ENCODE data around the gene OCRL. TPM values are rescaled to one million over a fixed set of nuclear protein-coding genes. Genes with fewer than 3 reads are reported as not detected.

The OCRL gene
- total RNA-seq, 1 experiment from 2014 or later = 19.4 TPM

DNA sequence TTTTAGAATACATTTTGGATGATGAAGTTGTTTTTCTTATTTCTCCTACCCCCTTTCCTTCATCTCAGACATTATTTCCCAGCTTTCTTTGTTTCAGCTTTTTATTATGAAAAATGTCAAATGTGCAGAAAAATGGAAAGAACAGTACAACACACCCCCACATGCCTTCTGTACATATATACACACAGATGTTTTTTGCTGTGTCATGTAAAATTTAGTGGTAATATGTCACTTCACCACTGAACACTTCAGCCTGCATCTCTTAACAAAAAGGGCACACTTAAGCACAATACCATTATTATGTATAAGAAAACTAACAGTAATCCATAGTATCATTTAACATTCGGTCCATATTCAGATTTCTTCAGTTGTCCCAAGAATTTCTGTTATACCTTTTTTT, 37.8 kb downstream of the OCRL start:
- H3K27ac ChIP-seq (ENCODE audit: low read length) = no peak overlapping the region
- BruUV-seq (replicated peaks) = no TSS peak
- H3K27me3 ChIP-seq (ENCODE audit: low read length) = no peaks in the 10 kb centered on the region
- intact Hi-C loops (cut with micrococcal nuclease) = no loop called here
- no peaks in the 10 kb centered on the region for H3K9me2 ChIP-seq (replicated peaks; ENCODE audit: low read length)
- CTCF ChIA-PET = no interaction called here
- TF ChIP-seq EZH2 (IDR thresholded peaks at IDR 0.05; ENCODE audit: low read length, unreplicated experiment) (no peak), EZH2phosphoT487 (IDR thresholded peaks at IDR 0.05; ENCODE audit: borderline replicate concordance, low read length) (no peak)
- TF ChIP-seq, protein P1, sequence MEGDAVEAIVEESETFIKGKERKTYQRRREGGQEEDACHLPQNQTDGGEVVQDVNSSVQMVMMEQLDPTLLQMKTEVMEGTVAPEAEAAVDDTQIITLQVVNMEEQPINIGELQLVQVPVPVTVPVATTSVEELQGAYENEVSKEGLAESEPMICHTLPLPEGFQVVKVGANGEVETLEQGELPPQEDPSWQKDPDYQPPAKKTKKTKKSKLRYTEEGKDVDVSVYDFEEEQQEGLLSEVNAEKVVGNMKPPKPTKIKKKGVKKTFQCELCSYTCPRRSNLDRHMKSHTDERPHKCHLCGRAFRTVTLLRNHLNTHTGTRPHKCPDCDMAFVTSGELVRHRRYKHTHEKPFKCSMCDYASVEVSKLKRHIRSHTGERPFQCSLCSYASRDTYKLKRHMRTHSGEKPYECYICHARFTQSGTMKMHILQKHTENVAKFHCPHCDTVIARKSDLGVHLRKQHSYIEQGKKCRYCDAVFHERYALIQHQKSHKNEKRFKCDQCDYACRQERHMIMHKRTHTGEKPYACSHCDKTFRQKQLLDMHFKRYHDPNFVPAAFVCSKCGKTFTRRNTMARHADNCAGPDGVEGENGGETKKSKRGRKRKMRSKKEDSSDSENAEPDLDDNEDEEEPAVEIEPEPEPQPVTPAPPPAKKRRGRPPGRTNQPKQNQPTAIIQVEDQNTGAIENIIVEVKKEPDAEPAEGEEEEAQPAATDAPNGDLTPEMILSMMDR (conservative IDR thresholded peaks at IDR 0.05; ENCODE audit: low read depth, low read length) = no peak
- H2AFZ ChIP-seq (ENCODE audit: low read length) = no peak overlapping the region
- no peaks in the 10 kb centered on the region for H3K4me1 ChIP-seq (ENCODE audit: insufficient read depth, low read length)
- H3F3A ChIP-seq (ENCODE audit: low read length, unreplicated experiment) = no peaks in the 10 kb centered on the region
- no peaks in the 10 kb centered on the region for H3K79me2 ChIP-seq (ENCODE audit: low read length)
- no peaks in the 10 kb centered on the region for H3K9me3 ChIP-seq (ENCODE audit: low read length)
- H3K36me3 ChIP-seq (ENCODE audit: low read depth, low read length) = peaks cover 28% of the 10 kb centered on the region
- H4K20me1 ChIP-seq (ENCODE audit: low read length) = no peaks in the 10 kb centered on the region
- no peak overlapping the region for H3K4me3 ChIP-seq (ENCODE audit: low read length)
- H3K9ac ChIP-seq (ENCODE audit: low read length) = no peak overlapping the region
- DNase-seq = no peak
- ATAC-seq = no peak
- no peak overlapping the region for H3K4me2 ChIP-seq (ENCODE audit: low read length)
- POLR2A ChIA-PET (ENCODE audit: unreplicated experiment) = no interaction called here

DNA sequence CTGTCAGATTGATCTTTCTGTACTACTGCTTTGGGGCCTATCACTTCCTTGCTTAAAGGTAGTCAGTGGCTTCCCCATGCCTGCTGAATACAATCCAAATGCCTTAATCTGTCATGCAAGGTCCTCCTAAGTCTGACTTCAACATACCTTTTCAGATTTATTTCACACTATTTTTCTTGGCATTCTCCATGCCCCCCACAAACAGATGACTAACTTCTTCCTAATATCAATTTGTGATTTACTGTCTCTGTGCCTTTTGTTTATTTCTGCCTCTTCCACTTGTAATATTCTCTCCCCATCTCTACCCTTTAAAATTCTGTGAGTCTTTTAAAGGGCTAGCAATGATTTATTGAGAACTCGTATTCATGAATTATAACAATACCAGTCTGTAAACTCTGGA, 41.8 kb downstream of the OCRL start:
- no peak for ATAC-seq
- no peaks in the 10 kb centered on the region for H3K9me2 ChIP-seq (replicated peaks; ENCODE audit: low read length)
- H4K20me1 ChIP-seq (ENCODE audit: low read length) = no peaks in the 10 kb centered on the region
- H3K4me1 ChIP-seq (ENCODE audit: insufficient read depth, low read length) = no peaks in the 10 kb centered on the region
- TF ChIP-seq, protein P1 (conservative IDR thresholded peaks at IDR 0.05; ENCODE audit: low read depth, low read length) = no peak
- no peak for TF ChIP-seq EZH2 (IDR thresholded peaks at IDR 0.05; ENCODE audit: low read length, unreplicated experiment)
- TF ChIP-seq EZH2phosphoT487 (IDR thresholded peaks at IDR 0.05; ENCODE audit: borderline replicate concordance, low read length) = no peak
- H3K4me2 ChIP-seq (ENCODE audit: low read length) = no peak overlapping the region
- H3F3A ChIP-seq (ENCODE audit: low read length, unreplicated experiment) = no peaks in the 10 kb centered on the region
- ChIA-PET CTCF (no interaction called here), POLR2A (ENCODE audit: unreplicated experiment) (no interaction called here)
- no peaks in the 10 kb centered on the region for H3K9me3 ChIP-seq (ENCODE audit: low read length)
- H2AFZ ChIP-seq (ENCODE audit: low read length) = no peak overlapping the region
- no peak overlapping the region for H3K27ac ChIP-seq (ENCODE audit: low read length)
- peaks cover 9% of the 10 kb centered on the region; the same call in 1 of the 2 replicates for H3K36me3 ChIP-seq (ENCODE audit: low read depth, low read length)
- no peaks in the 10 kb centered on the region for H3K27me3 ChIP-seq (ENCODE audit: low read length)
- no TSS peak for BruUV-seq (replicated peaks)
- H3K4me3 ChIP-seq (ENCODE audit: low read length) = no peak overlapping the region
- intact Hi-C loops (cut with micrococcal nuclease) = no loop called here
- no peaks in the 10 kb centered on the region for H3K79me2 ChIP-seq (ENCODE audit: low read length)
- H3K9ac ChIP-seq (ENCODE audit: low read length) = no peak overlapping the region
- no peak for DNase-seq

DNA sequence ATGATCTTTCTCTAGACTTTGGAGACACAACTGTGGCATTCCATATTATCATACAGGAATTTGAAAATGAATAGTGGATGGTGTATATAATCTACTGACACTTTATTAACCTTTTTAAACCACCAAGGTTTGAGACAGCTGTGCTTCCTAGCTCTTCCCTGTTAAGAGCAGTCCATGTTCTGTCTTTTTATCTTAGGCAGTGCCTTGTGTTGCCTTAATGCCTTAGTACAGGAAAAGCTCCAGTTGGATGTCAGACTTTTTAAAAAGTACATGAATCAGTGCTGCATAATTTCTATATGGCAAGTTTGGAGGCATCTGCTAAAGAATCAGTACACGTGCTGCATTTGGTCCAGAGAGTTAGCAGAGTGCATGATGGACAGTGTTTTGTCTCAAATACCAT, 45.1 kb downstream of the OCRL start:
- no TSS peak for BruUV-seq (replicated peaks)
- Histone ChIP-seq H3K9ac (ENCODE audit: low read length) (no peak overlapping the region), H3K4me2 (ENCODE audit: low read length) (no peak overlapping the region), H4K20me1 (ENCODE audit: low read length) (no peaks in the 10 kb centered on the region), H3K9me2 (replicated peaks; ENCODE audit: low read length) (no peaks in the 10 kb centered on the region), H3K36me3 (ENCODE audit: low read depth, low read length) (peaks cover 6% of the 10 kb centered on the region), H2AFZ (ENCODE audit: low read length) (no peak overlapping the region), H3K4me1 (ENCODE audit: insufficient read depth, low read length) (no peaks in the 10 kb centered on the region), H3K27me3 (ENCODE audit: low read length) (no peaks in the 10 kb centered on the region), H3K9me3 (ENCODE audit: low read length) (no peaks in the 10 kb centered on the region), H3F3A (ENCODE audit: low read length, unreplicated experiment) (no peaks in the 10 kb centered on the region), H3K79me2 (ENCODE audit: low read length) (no peaks in the 10 kb centered on the region), H3K27ac (ENCODE audit: low read length) (no peak overlapping the region), H3K4me3 (ENCODE audit: low read length) (no peak overlapping the region)
- intact Hi-C loops (cut with micrococcal nuclease) = no loop called here
- DNase-seq = no peak
- ChIA-PET CTCF (no interaction called here), POLR2A (ENCODE audit: unreplicated experiment) (no interaction called here)
- TF ChIP-seq EZH2 (IDR thresholded peaks at IDR 0.05; ENCODE audit: low read length, unreplicated experiment) (no peak), EZH2phosphoT487 (IDR thresholded peaks at IDR 0.05; ENCODE audit: borderline replicate concordance, low read length) (no peak)
- TF ChIP-seq, protein P1 (conservative IDR thresholded peaks at IDR 0.05; ENCODE audit: low read depth, low read length) = no peak
- no peak for ATAC-seq
